Omental fat pad (tissue), 4 donors: ENCODE data around the gene SLC12A4. TPM values are rescaled to one million over a fixed set of nuclear protein-coding genes. Genes with fewer than 3 reads are reported as not detected.
"Not testable (repeated sequence)": the region's sequence is repeated elsewhere in the genome, so short reads cannot be mapped to it uniquely, and the experiment has no call there.

Source experiments
- ATAC-seq: fragments of 150-250 bp; one replicate; pipeline ENCODE4 v1.9.1; 2016; ENCODE audit warnings: mild to moderate bottlenecking, moderate library complexity; ENCODE audit not compliant: low FRiP score
- DNase-seq: peaks from one replicate; pipeline ENCODE4 v3.0.0-alpha.2; 2019; ENCODE audit warnings: low spot score
- CTCF ChIP-seq, 3 donors: fragments of 450-650 bp; IDR thresholded peaks; one replicate each; pipeline ENCODE4 v1.5.1; 2016 to 2017; ENCODE audit warnings: antibody characterized with exemption in 3 of 3, mild to moderate bottlenecking in 3 of 3, moderate library complexity in 2 of 3
- total RNA-seq, 4 donors: library from RNA; depleted of rRNA; stranded (reverse); fragments of >200 nt; gene quantifications; one replicate each; pipeline ENCODE4 v1.1.0, GENCODE V29; 2016

SLC12A4 gene
- total RNA-seq: 10 to 100 TPM; 39.4 to 92.2 (median 70.8) TPM

- TF ChIP-seq CTCF (IDR thresholded peaks at IDR 0.05): no peak
- DNase-seq (peak; percentile 54), ATAC-seq (peak; percentile 94)
Measured at GRCh38 chr16:67968400-67969253, at the start of gene SLC12A4. TSS of gene SLC12A4 (minus strand) at chr16:67968637. CDS start at chr16:67968553, 84 bp downstream.

- DNase-seq (no peak), ATAC-seq (no peak)
- TF ChIP-seq CTCF (IDR thresholded peaks at IDR 0.05): no peak
Measured at GRCh38 chr16:68015681-68016080, 47.2 kb upstream of the SLC12A4 start, which contains the start of gene DPEP2NB. TSS of gene DPEP2NB (minus strand) at chr16:68015911. CDS start at chr16:68015770, 141 bp downstream.

GRCh38 chr16:68013440-68013839 is 45.0 kb upstream of the SLC12A4 start:
- no peak for TF ChIP-seq CTCF (IDR thresholded peaks at IDR 0.05)
- no peak for DNase-seq
- ATAC-seq: no peak

- not testable (repeated sequence) for ATAC-seq, DNase-seq
Measured at GRCh38 chr16:68009872-68010271, 41.4 kb upstream of the SLC12A4 start.

GRCh38 chr16:68009157-68009735 is 40.8 kb upstream of the SLC12A4 start:
- TF ChIP-seq CTCF (IDR thresholded peaks at IDR 0.05): no peak
- DNase-seq (no peak), ATAC-seq (no peak)

- no peak for TF ChIP-seq CTCF (IDR thresholded peaks at IDR 0.05)
- DNase-seq (no peak), ATAC-seq (no peak)
Measured at GRCh38 chr16:68005786-68006286, 37.4 kb upstream of the SLC12A4 start.

GRCh38 chr16:68005211-68005610 is 36.8 kb upstream of the SLC12A4 start:
- ATAC-seq (no peak), DNase-seq (no peak)
- no peak for TF ChIP-seq CTCF (IDR thresholded peaks at IDR 0.05)
